Glutamatergic neuron (in vitro differentiated cells): ENCODE data around the gene KRT83. TPM values are rescaled to one million over a fixed set of nuclear protein-coding genes. Genes with fewer than 3 reads are reported as not detected.

Experiments
- DNase-seq: peaks from one replicate; pipeline ENCODE4 v3.0.0; 2022
- H3K27ac Mint-ChIP-seq: one replicate; pipeline ENCODE4 v1.8.0; 2020; ENCODE audit warnings: mild to moderate bottlenecking, mixed read lengths, inconsistent platforms; ENCODE audit not compliant: unreplicated experiment
- H3K27me3 Mint-ChIP-seq: one replicate; pipeline ENCODE4 v1.8.0; 2020; ENCODE audit warnings: mild to moderate bottlenecking, moderate library complexity, mixed read lengths, inconsistent platforms; ENCODE audit not compliant: unreplicated experiment
- H3K36me3 Mint-ChIP-seq: one replicate; pipeline ENCODE4 v1.8.0; 2020; ENCODE audit warnings: mild to moderate bottlenecking, mixed read lengths, inconsistent platforms; ENCODE audit not compliant: unreplicated experiment
- H3K4me1 Mint-ChIP-seq: one replicate; pipeline ENCODE4 v1.8.0; 2020; ENCODE audit warnings: mild to moderate bottlenecking, low read depth, mixed read lengths, inconsistent platforms; ENCODE audit not compliant: unreplicated experiment
- H3K4me3 Mint-ChIP-seq: one replicate; pipeline ENCODE4 v1.8.0; 2020; ENCODE audit warnings: mild to moderate bottlenecking, mixed read lengths, inconsistent platforms; ENCODE audit not compliant: unreplicated experiment
- H3K9me3 Mint-ChIP-seq: one replicate; pipeline ENCODE4 v1.8.0; 2020; ENCODE audit warnings: mild to moderate bottlenecking, moderate library complexity, mixed read lengths, inconsistent platforms; ENCODE audit not compliant: unreplicated experiment
- CTCF ChIP-seq: fragments of 200-600 bp; sonication (generic); IDR thresholded peaks from one replicate; pipeline ENCODE4 v1.5.0; 2021; ENCODE audit not compliant: partially characterized antibody, unreplicated experiment
- total RNA-seq: library from RNA; stranded (reverse); fragmentation: NEBNext Ultra II Directional; extraction: Animal tissue kit (Norgen Biotek cat#: 25700); gene quantifications from one replicate; pipeline ENCODE4 v1.2.1, GENCODE V29; 2021; ENCODE audit not compliant: unreplicated experiment

KRT83 gene
- total RNA-seq, 1 donor from 2014 or later, result not detected

- no peaks in the 10 kb centered on the region for H3K9me3 Mint-ChIP-seq
- H3K36me3 Mint-ChIP-seq, result no peaks in the 10 kb centered on the region
- H3K4me3 Mint-ChIP-seq, result no peak overlapping the region
- no peaks in the 10 kb centered on the region for H3K4me1 Mint-ChIP-seq
- H3K27ac Mint-ChIP-seq, result no peak overlapping the region
- peaks cover 8% of the 10 kb centered on the region for H3K27me3 Mint-ChIP-seq
- DNase-seq, result no peak
- no peak for TF ChIP-seq CTCF
These were observed 22.9 kb upstream of the KRT83 start for GRCh38 chr12:52344111-52344510.

GRCh38 chr12:52343550-52343949 lies 22.4 kb upstream of the KRT83 start:
- no peak overlapping the region for H3K4me3 Mint-ChIP-seq
- DNase-seq, result no peak
- no peaks in the 10 kb centered on the region for H3K4me1 Mint-ChIP-seq
- H3K9me3 Mint-ChIP-seq, result no peaks in the 10 kb centered on the region
- peaks cover 6% of the 10 kb centered on the region for H3K27me3 Mint-ChIP-seq
- no peak for TF ChIP-seq CTCF
- no peaks in the 10 kb centered on the region for H3K36me3 Mint-ChIP-seq
- H3K27ac Mint-ChIP-seq, result no peak overlapping the region

GRCh38 chr12:52342781-52343490 lies 21.7 kb upstream of the KRT83 start:
- Mint-ChIP-seq H3K36me3 (no peaks in the 10 kb centered on the region), H3K9me3 (no peaks in the 10 kb centered on the region), H3K27ac (no peak overlapping the region), H3K4me3 (no peak overlapping the region), H3K27me3 (peaks cover 6% of the 10 kb centered on the region), H3K4me1 (no peaks in the 10 kb centered on the region)
- no peak for TF ChIP-seq CTCF
- no peak for DNase-seq

GRCh38 chr12:52341066-52341580 lies 19.9 kb upstream of the KRT83 start:
- Mint-ChIP-seq H3K9me3 (no peaks in the 10 kb centered on the region), H3K27ac (no peak overlapping the region)

More at GRCh38 chr12:52341066-52341580, 19.9 kb upstream of the KRT83 start:
- TF ChIP-seq CTCF, result no peak
- Mint-ChIP-seq H3K4me3 (no peak overlapping the region), H3K36me3 (no peaks in the 10 kb centered on the region), H3K27me3 (peaks cover 6% of the 10 kb centered on the region), H3K4me1 (no peaks in the 10 kb centered on the region)
- DNase-seq, result no peak
